Activated naive CD4-positive, alpha-beta T cell treated with anti-CD3 and anti-CD28 coated beads, Interleukin-2, amount 50 U/mL, for 16 hours (primary cell): ENCODE data around the gene CTTN.

ENCODE experiments used
- DNase-seq: peaks from one replicate; pipeline ENCODE4 v3.0.0-alpha.2; 2020

The CTTN gene

DNA sequence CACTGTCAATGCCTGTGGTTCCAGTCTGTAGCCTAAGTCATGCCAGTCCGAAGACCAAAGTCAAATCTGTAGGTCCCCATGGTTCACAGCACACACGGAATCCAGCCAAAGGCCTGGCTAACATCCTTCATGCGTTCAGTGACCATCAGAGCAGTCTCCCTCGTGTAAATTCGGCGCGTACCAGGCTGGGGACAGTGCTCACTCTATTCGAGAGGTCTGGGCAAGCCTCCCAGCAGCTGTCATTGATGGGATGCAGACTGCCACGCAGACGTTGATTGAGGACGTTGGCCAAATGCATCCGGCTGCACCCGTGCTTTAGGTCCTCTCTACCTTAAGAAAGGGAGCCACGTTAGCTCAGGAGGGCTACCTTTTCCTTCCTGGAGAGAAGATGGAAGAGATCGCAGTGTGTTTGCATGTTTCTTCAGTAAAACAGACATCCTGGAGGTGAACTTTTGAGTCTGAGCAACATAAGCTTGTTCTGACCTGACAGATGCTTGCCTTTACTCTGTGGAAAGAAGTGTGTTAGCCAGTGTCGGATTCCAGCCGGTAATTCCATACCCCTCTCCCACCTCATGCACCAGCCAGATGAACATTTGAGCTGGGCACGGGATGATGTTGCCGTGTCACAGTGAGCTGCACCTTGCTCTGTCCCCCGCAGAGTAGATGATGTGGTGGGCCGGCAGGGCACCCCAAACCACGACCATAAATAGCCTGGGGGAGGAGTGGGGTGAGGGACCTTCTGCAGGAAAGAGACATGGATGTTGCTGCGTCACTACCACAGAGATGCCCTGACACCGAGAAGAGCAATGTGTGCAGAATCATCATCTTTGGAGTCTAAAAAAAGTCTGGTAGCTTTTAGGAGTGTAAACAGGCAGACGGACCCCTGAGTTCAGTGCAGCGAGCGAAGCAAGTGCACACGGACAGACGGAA is 12.2 kb downstream of the CTTN start:
- DNase-seq: no peak

DNA sequence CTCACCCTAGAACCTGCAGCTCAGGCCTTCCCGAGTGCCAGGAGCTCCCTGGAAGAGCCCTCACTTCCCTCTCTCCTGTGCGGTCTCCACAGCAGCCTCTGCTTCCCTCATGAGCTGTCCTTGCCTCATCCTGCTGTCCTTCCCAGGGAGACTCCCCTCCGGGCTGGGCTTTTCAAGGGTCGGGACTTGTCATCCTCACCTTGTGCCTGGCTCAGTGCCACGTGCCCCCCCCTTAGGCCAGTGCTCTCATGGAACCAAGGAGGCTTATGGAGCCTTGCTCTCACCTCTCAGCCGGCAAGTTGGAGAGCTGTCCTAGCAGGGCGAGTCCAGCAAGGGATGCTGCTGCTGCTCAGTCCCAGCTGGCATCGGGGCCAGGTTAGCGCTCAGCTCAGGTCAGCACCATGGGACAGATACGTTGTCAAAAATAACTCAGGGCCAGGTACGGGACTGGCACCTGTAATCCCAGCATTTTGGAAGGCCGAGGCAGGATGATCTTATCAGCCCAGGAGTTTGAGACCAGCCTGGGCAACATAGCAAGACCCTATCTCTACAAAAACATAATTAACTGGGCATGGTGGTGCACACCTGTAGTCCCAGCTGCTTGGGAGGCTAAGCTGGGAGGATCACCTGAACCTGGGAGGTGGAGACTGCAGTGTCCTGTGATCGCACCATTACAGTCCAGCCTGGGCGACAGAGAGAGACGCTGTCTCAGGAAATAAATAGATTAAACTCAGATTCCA is 13.6 kb downstream of the CTTN start:
- DNase-seq: no peak

GRCh38 chr11:70413151-70413550 is 14.8 kb downstream of the CTTN start:
- DNase-seq: no peak

DNA sequence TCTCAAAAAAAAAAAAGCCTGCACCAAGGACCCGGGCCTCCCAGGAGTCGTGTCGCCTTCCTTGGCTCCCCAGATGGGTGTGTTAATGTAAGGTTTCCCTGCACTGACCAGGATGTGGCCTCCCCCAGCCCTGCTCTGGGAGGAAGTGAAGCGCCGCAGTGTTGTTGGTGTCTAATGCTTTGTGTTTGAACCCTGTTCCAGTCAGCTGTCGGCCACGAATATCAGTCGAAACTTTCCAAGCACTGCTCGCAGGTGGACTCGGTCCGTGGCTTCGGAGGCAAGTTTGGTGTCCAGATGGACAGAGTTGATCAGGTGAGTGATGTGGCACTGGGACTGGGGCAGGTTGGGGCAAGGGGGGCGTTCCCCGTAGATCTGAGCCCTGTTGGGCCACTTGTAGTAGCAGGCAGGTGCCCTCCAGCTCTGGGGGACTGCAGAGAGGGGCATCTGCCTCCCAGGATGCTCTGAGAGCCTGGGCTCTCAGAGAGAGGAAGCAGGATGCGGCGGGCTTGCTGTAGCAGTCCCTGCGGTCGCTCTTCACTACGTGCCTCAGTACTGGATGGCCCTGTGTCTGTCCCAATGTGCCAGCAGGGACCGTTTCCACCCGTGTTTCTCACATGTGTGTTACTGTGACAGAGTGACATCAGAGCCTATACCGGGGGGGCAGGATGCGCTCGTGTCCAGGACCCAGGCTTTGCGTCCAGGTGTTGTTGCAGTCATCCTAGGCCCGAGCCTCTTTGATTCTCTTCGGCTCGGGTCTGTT is 16.2 kb downstream of the CTTN start:
- DNase-seq: no peak

- no peak for DNase-seq
These were observed 16.9 kb downstream of the CTTN start for GRCh38 chr11:70415191-70415590.

- DNase-seq: no peak
These were observed 17.5 kb downstream of the CTTN start for GRCh38 chr11:70415642-70416395.

- no peak for DNase-seq
These were observed 18.6 kb downstream of the CTTN start for GRCh38 chr11:70416881-70417280.

DNA sequence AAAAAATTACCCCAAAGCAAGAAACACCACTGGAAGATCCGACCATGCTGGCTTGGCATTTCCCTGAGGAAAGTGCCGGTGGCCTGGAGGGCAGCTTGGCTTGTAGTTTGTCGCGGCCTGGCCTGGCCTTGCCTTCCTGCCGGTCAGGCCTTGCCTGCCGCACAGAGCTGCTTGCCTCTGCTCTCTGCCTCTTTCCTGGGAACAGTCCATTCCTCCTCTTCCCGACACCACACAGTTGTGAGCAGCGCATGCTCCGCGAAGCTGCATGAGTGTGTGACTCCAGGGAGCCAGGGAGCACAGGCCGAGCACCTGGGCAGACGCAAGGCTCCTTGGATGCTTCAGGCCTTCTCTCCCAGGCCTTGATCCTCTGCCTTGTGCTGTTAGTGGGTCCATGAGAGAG is 19.8 kb downstream of the CTTN start:
- no peak for DNase-seq

GRCh38 chr11:70419307-70420007 is 21.1 kb downstream of the CTTN start:
- DNase-seq: no peak

GRCh38 chr11:70420008-70420464 is 21.7 kb downstream of the CTTN start:
- no peak for DNase-seq

DNA sequence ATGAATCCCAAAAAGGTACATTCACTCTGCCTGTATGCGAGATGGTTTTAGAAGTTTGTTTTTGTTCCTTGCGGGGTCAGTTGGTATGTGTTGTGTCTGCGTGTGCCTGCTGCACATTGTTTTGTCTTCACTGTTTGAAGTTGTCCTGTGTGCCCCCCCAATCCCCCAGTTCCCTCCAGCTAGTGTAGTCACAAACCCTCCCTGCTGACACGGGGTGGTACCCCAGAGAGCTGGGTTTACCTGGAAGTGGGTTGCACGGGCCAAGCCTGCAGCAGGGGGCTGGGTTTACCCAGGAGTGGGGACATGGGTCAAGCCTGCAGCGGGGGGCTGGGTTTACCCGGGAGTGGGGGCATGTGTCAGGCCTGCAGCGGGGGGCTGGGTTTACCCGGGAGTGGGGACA is 22.2 kb downstream of the CTTN start:
- DNase-seq: no peak

GRCh38 chr11:70421123-70421522 is 22.8 kb downstream of the CTTN start:
- DNase-seq: no peak

- DNase-seq: no peak
These were observed 24.6 kb downstream of the CTTN start for GRCh38 chr11:70422692-70423522.

DNA sequence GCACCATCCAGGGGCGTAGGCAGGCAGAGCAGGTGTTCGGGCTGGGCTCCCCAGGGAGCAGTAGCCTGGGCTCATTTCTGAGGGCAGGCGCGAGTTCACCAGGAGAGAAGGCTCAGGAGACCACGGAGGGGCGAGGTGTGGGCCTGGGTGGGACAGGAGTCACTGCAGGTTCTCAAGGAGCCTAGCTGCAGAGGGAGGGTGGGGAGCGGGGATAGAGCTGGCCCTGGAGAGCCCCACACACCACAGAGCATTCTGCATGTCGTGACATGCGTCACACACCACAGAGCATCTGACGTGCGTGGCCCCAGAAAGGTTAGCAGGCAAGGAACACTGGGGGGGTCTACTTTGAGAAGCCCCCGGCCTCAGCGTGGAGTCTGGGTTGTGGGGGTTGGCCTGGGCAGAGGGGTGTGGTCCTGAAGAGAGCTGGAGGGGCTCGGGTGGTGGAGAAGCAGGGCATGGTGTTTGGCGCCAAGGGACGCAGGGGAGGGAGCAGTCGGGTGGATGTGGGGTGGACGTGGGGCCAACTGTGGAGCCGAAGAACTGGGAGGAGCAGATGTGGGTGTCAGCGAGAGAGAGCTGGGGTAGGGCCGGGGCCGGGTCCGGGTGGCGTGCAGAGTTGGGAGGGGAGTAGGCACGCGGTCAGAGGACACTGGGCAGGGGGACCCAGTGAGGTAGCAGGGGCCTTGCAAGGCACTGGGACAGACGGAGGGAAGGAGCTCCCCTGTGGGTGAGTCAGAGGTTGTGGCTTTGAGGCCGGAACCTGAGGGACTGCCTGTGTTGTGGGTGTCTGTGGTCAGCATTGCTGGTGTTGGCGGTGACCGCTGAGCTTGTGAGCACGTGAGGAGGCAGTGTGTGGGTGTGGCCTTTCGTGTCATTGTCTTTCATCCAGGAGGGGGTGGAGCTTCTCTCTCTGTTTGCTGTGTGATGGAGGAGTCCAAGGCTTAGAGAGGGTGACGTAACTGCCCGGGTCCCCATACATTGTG is 25.5 kb downstream of the CTTN start:
- DNase-seq: no peak

- no peak for DNase-seq
These were observed 26.5 kb downstream of the CTTN start for GRCh38 chr11:70424765-70425344.

DNA sequence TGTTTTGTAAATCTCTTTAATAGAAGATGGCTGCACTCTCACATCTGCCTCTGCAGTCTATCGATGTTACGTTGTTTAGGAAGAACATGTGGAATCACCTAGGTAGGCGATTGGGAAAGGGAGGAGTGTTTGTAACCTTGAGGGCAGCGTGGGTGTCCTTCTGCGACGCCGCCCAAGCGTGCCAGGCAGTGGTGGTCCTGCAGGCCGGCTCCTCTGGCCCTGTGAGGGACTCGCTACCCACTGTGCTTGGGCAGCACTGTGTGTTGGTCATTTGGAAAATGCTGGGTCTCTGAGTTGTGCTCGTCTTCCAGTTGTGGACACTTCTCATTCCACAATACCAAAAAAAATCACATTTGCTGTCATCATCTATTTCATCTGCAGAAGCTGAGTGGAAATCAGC is 29.1 kb downstream of the CTTN start:
- no peak for DNase-seq

DNA sequence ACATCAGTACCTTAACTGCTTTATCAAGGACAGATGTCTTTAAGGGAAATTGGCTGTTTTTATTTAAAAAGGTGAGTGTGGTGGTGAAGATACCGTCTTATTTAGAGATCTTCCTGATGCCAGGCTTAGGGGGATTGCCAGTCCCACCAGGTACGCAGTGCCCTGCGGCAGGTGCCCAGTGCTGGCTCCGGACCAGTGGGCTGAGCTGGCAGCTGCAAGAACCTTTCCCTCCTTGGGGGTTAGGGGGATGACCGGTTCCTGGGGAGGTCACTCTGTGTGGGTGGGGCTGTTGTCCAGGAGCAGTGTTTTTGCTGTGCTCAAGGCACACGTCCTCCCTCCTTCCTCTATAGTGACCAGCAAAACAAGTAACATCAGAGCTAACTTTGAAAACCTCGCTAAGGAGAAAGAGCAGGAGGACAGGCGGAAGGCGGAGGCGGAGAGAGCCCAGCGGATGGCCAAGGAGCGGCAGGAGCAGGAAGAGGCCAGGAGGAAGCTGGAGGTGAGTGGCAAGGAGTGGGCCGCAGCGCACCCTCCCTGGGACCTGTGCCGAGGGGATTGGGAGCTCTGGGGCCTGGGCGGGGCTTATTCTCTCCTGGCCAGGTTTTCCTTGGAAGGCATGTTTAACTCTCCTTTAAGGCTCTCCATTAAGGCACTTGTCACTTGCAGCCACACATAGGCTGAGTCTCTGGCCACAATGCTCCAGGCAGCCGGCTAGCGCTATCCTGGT is 30.5 kb downstream of the CTTN start:
- DNase-seq: no peak

DNA sequence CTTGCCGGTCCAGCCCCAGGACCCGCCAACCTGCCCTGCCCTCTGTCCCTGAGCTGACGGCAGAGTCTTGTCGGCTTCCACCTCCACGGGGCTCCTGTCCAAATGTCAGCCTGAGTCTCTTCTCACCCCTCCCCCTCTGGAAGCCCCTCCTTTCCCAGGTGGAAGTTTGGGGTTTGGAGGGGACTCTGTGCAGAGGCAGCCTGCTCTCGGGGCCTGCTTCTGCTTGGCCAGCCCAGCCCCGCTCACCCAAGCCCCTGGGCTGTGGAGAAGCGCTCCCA is 31.0 kb downstream of the CTTN start:
- no peak for DNase-seq
